ELR (cell line): ENCODE results near the gene HOXA3.

Experiments
- DNase-seq: peaks from one replicate; pipeline ENCODE4 v3.0.0-alpha.2; 2015; ENCODE audit warnings: low read depth

Gene HOXA3

DNA sequence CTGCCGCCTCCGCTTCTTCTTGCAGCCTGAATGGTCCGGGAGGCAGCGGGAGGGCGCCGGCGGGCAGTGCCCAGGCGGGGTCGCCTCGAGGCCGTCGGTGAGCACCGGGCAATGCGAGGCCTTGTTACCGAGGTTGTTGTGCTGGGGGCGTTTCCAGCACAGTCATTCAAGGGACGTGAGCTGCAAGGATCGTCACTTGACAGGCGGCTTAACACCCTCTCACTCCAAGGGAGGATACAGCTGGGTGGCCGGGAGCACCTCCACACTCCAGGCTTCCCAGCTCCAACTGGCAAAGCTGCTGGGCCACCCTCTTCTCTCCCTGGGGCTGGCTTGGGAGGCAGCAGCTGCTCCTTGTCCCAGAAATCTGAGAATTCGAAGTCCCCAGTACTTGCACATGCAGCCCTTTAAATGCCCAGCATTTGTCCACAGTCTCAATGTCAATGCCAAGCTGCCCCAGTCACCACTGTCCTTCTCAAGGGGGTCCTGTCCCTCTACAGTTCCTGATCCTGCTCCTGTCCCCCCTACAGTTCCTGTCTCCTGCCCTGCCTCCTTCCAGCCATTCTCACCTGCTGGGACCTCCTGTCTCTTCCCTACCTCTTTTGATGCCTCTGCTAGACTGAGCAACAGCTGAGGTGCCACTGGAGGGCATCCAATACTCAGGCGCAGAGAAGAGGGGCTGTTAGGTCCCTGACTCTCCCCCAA, 37.1 kb upstream of the HOXA3 start:
- DNase-seq: peak; percentile 79

DNA sequence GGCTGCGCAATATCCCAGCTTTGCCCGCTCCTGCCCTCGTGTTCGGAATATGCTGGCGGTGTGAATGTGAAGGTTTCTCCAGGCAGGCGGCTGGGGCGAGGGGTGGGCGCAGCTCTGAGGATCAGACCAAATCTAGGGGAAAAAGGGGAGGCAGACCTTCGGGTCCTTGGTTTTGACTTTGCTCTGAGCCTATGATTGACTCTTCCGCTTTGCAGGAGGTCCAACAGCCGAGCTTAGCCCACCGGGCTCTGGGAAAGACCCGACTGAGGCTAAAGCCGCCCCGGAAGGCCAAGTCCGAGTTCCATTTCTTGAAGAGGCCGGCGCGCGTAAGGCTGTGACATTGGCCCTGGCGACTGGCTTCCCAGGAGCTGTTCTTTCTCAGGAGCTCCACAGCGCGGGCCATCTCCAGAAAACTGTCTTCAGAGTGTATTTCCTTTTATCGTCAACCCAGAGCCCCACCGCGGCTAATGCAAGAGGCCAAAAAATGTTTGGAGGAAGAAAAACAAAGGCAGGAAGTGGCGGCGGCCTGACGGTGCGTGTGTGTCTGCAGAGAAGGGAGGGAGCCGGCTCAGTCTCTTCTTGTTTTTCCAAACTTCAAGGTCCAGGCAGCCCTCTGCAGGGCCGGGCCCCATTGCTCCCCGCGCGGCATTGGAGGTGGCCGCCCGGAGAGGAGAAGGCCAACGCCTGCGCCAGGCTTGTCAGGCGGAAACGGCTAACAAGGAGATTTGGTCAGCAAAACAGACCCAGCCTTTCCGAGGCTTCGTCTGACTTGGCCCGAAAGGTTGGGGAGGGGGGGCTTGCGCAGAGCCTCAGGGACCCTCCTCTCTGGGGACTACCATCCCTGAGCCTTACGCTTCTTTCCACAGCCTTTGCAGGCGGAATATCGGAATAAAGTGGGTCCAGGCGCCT, 36.3 kb upstream of the HOXA3 start:
- DNase-seq: peak; percentile 73

DNA sequence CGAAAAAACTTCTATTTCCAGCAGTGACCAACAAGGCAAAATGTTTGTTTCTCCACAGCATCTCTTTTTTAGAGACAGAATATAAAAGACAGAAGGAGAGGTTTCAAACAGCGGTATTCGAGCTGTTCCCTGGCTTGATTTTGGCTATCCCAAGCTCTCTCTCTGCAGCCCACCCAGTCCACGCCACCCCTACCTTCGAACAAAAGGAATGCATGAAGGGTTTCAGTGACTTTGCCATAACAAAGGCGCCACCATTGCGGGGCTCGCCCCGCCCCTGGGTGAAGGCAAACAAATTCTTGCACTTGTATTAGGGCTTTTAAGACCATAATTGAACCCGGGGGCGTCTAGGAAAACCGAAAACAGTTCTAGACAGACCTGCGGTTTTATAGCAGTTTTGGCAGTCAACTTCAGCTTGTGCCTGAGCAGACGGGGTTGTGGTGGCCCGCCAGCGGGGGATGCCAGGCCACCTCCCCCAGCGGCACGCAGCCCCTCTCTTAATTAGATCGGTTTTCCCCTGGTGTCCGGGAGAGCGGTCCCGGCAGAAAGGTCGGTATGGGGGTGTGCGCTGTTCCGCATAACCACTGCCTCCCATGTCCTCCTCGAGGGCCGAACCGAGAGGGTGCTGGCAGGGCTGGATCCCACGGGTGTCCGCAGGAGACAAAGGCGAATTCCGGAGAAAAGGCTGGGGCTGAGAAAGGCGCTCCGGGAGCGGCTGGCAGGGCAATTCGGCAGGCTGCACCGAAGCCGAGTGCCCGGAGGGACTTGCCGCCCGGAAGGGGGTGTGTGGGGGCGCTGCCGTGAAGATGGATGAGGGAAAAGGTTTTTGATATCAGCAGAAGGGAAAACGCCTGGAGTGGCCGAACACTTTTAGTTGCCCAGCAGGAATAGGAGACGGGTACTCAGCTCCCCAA, 35.3 kb upstream of the HOXA3 start:
- peak; percentile 59 for DNase-seq

DNA sequence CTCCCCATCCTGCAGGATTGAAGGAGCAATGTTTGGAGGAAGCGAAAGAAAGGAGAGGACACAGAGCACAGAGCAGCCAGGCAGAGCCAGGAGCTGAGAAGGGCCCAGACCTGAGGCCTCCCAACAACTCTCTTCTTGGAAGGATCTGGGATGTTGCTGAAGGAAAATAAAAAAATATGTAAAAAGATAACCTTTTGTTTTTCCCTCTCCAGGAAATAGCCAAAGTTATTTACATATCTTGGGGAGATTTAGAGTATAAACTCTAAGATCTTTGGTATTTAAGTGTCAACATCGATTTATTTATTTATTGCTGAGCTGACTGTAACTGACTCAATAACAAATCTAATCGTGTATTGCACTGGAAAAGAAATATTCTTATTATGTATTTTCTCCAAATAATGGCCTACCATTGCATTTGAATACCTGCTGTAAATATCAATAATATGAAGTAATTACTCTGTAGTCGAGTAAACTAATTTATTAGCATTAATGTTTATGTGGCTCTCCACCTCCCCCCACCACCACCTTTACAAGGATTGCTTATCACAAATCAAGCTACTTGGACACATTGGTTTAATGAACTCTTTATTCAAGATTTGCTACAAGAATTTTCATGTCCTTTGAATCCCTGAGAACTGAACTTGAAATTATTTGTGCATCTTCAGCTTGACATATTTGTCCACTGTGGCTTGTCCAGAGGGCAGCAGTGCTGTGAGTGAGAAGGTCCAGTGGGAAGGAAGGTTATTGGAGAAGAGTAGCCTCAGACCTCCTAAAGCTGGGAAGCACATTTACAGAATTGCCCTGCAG, 34.5 kb upstream of the HOXA3 start:
- peak; percentile 65 for DNase-seq

DNA sequence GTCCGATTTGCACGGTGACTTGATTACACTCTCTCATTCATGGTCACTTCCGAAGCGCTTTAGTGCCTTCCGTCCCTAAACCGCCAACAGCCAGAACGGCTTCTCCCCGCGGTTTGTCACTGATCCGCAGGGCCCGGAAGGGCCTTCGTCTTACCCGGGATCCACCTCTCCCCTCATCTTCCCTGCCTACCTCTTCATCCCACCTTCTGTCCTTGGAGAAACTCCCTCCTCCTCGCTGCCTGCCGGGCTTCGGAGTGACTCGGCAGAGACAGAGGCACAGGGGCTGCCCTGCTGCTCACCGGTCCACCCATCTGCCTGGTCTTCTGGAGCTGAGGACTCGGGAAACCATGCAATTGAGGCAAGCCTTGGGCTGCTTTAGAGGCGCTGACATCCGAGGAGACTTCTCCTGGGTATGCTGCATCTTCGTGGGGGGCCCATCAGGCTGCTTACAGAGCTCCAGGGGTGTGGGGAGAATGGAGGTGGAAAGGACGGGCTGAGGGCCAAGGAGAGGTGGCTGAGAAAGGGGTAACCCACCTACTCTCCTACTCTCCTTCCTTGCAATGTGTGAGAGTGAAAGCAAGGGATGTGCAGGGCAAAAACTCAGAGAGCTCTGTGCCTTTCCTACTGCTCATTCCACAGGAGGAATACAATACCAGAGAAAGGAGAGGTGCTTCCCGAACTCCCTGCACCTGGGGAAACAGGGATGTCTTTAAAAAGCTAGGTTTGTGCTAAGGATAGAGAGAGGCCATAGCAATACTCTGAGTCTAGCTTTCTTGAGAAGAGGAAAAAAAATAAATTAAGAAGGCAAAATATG, 33.7 kb upstream of the HOXA3 start:
- DNase-seq: peak; percentile 70

DNA sequence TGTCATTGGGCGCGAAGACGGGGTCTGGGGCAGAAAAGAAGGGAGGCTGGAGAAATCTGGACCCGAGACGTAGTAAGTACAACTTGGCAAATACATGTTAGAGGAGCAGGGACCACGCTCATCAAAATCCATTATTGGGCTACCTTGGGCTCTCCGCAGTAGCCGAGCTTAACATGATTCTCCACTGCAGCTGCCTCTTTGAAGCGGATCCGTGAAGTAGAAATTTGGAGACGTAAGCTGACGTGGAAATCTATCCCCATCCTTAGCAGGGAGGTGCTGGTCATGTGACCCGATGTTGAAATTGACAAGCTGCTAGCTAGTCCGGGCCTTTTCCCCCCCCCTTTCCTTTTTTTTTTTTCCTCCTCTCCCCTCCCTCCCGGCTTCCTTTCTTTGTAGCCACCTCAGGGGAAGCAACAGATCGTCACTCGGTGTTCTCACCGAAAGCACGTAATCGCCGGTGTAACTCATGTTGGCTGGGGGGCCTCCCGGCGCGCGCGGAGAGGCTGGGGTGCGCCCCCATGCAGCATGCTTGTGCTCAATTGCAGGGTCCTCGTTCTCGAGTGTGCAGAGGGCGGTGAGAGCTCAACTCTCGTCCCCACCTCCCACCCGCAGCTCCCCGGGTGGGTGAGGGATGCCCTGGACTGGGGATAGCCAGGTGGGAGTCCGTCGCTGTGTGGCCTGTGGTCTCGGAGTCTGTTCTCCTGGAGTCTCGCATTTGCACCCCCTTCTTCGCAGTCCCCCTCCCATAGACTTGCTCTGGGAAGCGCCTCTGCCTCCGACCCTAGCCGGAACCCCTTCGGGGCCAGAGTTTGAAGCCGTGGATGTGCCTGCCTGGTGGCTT, 32.9 kb upstream of the HOXA3 start, which contains the start of gene HOXA11:
Gene HOXA11 (minus strand): TSS at position 220 of the 841 bp plus-strand sequence. CDS start 88 bp downstream, at position 132.
- DNase-seq: peak; percentile 98

DNA sequence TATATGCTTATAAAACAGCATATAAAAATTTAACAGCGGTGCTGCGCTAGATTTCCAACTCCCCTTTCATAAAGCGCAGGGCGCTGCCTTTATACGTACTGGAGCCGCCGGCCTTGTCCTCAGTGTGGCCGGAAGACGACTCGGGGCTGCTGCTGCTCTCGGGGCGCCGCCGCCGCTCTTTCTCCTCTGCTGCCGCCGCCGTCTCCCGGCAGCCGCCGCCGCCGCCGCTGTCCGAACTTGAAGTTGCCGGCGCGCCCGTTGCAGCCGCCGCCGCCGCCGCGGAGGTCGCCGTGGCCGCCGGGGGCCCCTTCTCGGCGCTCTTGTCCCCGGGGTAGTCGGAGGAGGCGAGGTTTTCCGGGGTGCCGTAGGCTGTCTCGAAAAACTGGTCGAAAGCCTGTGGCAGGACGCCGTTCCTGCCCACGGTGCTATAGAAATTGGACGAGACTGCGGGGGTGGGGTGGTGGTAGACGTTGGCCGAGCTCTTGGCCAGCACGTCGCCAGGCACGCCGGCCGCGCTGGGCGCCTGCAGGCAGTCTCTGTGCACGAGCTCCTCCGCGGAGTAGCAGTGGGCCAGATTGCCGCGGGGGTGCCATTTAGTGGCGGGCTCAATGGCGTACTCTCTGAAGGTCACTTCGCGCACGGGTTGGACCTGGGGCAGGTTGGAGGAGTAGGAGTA, 32.1 kb upstream of the HOXA3 start:
- peak; percentile 76 for DNase-seq

DNA sequence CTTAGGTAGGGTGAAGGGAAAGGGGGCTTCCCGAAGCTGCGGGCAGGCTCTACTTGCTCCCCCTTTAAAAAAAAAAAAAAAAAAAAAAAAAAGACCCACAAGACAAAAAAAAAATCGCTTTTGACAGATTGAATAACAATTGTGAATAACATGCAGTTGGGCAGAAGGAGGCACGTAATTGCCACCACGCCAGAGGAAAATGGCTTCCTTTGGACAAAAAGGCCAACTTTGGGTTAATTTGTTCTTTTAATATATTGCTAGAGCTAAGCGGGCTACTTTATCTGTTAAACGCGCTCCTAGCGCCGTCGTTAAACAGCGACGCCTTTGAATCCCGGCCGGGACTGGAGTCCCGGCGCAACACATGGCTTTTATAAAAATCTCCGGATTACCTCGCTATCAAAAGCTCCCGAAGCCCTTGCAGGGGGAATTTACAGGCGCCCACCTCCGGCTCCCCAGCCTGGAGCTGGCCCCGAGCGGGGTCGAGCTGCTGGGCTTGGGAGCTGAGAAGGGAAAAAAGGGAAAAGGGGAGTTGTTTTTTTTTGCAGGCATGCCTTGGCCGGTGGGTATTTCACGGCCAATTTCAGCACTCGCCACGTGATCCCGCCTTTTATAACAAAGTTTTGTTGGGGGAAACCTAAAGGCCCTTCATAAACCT, 31.4 kb upstream of the HOXA3 start:
- DNase-seq: peak; percentile 71

DNA sequence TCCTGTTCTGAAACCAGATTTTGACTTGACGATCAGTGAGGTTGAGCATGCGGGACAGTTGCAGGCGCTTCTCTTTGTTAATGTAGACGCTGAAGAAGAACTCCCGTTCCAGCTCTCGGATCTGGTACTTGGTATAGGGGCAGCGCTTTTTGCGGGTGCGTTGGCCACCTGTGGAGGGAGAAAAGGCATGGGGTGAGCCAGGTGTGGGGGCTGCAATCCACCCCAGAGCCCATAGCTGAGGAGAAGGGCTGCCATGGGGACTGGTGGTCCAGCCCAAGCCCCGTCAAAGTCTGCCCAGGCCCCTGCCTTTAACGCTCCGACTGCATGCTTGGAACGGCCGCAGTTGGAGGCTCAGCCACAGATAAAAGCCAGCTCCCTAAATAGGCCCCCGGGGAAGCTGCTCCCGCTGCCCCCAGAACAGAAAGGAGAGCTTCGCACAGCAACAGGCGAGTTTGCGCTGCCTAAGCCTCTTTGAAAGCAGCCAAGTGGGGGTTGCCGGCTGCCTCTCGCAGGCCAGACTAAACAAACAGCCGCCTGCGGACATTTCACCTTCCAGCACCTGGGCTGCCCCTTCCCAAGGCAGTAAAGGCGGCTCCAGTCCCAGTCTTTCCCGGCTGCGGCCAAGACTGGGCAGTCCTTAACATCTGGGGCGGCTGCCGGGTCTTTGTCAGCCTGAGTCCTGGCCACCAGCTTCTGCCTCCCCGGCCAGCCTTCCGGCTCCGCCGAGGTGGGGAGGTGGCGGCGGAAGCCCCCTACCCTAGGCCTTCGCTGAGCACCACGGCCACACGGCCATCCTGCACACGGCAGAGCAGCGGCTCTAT, 30.7 kb upstream of the HOXA3 start:
- DNase-seq: peak; percentile 66

DNA sequence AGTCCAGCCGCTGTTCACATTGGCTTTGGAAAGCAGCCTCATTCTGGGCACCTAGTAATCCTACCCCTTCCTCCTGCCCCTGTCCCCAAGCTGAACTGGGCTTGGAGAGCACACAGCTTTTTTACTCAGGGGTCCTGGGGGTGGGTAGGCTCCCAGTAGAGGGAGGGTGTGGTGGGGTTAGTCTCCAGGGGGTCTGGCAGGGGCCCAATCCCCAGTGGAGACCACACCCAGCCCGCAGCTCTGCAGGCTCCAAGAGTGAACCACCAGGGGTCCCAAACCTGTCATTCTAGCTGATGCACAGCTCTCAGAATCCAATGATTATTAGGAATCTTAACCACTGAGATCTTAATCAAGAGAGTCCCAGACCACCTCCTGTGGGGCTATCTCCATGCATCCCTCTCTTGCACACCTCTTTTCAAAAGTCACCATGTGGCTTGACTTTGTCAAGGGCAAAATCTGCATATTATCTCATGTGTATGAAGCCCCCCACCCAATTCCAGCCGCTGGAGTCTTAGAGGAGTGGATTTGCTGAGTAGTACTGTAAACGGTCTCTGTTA, 30.0 kb upstream of the HOXA3 start:
- peak; percentile 52 for DNase-seq

DNA sequence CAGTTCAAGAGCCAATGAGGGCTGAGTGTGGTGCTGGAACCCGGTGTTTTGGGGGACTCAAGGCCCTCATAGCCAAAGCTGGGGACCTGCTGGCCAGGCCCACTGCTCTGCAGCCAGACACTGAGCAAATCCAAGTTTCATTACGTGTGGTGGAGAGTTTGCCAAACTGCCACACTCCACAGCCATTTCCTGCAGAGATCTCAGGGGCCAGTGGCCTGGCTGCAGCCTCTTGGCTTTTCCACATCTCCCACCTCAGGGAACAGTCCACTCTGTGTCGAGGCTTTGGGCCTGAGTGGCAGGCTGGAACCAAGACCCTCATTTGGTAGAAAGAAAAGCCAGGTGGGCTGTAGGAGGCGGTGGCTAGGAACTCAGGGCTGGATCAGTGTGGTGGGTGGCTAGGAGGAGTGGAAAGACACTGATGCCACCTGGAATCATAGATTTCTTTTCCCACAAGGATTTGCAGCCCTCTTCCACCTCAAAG, 29.5 kb upstream of the HOXA3 start:
- peak; percentile 53 for DNase-seq

DNA sequence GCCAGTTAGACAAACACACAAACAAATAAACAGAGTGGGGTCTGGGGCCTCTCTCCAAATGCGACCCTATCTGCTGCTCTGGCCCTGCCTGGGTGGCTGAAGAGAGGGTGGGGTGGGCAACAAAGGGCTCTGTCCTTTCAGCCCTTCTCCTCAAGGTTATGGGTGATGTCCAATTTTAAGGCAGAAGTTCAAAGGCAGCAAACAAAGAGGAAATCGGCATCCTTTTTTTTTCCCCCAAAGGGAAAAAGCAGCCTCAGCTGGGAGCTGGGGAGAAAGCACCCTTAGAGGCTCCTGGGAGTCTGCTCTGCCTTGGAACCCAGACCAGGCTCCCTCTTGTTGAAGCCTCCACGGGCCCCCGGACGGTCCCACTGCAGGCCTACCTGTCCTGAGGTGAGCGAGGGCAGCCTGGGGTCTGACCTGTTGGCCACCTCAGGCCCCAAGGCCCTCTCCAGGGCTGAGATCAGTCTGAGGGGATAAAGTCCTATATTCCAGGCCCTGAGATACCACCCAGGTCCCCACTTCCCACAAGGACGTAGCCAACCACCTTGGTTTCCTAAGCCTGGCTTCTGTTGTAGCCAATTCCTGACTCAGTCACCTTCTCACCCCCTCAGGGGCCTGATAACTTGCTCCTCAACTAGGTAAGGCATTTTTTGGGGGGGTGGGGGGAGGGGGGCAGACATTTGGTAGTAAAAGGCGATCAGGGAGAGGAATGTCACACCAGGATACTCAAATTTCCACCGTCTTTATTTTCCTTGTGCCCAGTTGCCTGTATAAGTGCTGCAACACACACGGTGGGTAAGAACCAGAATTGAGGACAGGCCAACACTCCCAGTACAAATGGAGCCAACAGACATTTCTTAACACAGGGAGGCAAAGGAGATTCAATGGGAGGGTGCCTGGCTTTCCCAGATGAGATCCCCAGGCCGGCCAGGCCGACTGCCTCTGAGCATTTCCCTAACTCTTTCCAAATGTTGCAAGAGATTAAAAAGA, 28.3 kb upstream of the HOXA3 start:
- peak; percentile 56 for DNase-seq

DNA sequence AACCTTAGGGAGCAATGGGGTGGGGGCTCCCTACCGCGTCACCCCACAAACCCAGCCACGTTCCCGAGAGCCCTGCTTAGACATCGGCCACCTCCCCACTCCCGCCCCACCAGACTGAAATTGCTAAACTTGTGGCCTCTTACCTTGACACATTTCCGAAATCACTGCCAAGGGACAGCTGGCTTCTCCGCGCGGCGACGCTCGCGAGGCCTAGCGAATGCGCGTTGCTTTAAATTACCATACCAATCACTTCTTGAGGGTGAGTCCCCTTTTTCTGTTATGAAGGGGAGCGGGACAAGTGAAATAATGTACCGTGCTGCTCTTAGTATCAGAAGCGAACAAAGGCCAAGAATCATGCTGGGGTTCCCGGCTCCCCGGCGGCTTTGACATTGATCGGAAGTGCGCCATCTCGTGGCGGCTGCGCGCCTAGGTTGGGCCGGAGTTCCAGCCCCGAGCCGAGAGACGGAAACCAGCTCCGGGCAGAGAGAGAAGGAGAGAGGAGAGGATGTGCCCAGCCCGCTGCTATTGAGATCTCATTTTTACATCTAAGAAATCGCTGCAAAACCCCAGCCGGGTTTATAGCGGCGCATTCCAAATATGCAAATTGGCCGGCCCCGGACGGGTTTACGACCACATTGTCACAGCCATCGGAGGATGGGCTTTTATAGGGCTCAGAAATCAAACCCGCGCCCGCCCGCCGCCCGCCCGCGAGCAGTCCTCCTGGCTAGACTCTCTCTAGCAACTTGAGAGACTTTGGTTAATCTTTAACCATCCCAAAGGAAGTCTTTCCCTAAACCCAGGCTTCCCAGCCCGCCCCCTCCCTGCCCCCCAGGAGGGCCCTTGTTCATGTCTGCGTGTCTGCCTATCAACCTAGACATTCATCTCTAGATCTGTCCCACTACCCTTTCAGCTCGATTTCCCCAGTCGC, 27.4 kb upstream of the HOXA3 start:
- DNase-seq: peak; percentile 94

DNA sequence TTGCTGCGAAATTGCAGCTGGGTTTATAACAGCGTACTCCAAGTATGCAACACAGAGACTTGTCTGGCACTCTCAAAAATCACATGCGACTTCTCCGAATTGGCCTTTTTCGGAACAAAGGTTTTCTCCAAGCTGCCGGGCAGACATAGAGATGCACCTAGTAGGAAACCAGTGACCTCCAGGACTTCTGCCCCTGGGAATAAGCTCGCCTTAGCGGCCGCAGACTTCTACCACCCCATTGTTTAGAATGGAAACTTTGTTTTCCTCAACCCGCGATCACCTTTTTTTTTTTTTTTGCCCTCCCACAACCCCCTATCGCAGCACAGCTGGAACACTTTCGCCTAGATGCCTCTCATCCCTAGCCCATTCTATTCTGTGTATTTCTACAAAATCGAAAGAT, 26.6 kb upstream of the HOXA3 start:
- DNase-seq: peak; percentile 58

DNA sequence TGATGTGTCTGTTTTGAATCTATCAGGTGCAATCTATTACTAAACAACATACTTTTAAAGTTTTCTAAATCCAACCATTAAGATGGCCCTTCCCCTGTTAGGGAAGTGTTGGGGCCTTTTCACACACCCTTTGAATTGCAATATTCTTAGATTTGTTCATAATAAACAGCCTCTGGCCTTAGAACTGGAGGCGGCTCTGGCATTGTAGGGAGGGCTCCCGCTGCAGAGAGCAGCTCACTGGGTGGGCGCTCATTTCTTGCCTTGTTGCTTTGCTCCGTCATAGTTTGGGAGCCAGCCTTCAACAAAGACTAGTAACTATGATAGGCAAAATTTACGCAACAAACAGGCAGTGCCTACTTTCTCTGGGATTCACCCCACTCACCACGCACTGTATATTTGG, 26.0 kb upstream of the HOXA3 start:
- DNase-seq: peak; percentile 90
